Lower leg skin (tissue), 4 donors: ENCODE measurements around the gene KLK13. TPM values are rescaled to one million over a fixed set of nuclear protein-coding genes. Genes with fewer than 3 reads are reported as not detected.
A peak's percentile ranks its signal among the peaks of the same experiment; 100 is the strongest.

Experiments used
- DNase-seq, 2 donors: peaks; one replicate each; pipeline ENCODE4 v3.0.0-alpha.2; 2019; ENCODE audit warnings: low spot score in 2 of 2
- H3K4me3 ChIP-seq: fragments of 200-600 bp; sonication (generic); 2 replicates; pipeline ENCODE4 v1.5.1; 2017; ENCODE audit warnings: mild to moderate bottlenecking, low read depth; ENCODE audit not compliant: poor library complexity, severe bottlenecking
- POLR2A ChIP-seq, 2 donors: fragments of 450-650 bp; IDR thresholded peaks; one replicate each; pipeline ENCODE4 v1.6.1; 2016 to 2017; ENCODE audit warnings: antibody characterized with exemption in 2 of 2, mild to moderate bottlenecking in 1 of 2, moderate library complexity in 1 of 2
- WGBS, 2 donors: methylation state at CpG; one replicate each; pipeline ENCODE4 v1.1.5; 2018; 5-methylcytosine and 5-hydroxymethylcytosine counted together
- intact Hi-C: fragments of 100-400 bp; cut with DNase I; formaldehyde crosslinking; loops from one replicate; pipeline ENCODE4 v1.15.0; 2023; ENCODE audit warnings: low total_unique reads
- total RNA-seq, 4 donors: library from RNA; depleted of rRNA; stranded (reverse); fragments of >200 nt; gene quantifications; one replicate each; pipeline ENCODE4 v1.1.0, GENCODE V29; 2016
- TF ChIP-seq, protein P1 (sequence below), 3 donors: fragments of 450-650 bp; IDR thresholded peaks; one replicate each; pipeline ENCODE4 v1.5.1; 2016; ENCODE audit warnings: antibody characterized with exemption in 3 of 3, mild to moderate bottlenecking in 3 of 3, moderate library complexity in 2 of 3

Gene KLK13
- total RNA-seq, 4 donors from 2014 or later: 8.6 to 39.1 (median 9.5) TPM

DNA sequence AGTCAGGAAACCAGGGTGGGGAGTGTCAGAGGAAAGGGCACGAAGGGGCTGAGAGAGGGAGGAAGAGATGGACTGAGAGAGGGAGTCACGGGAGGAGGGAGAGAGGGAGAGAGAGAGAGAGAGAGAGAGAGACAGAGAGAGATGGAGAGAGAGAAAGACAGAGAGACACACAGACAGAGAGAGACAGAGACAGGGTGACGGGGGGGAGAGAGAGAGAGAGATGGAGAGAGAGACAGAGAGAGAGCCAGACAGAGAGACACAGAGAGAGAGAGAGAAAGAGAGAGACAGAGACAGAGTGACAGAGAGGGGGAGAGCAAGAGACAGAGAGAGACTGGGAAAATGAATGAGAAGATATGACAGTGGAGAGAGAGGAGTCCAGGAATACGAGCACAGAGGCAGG lies 18.3 kb upstream of the KLK13 start:
- no peak for TF ChIP-seq POLR2A (IDR thresholded peaks at IDR 0.05)
- TF ChIP-seq, protein P1, sequence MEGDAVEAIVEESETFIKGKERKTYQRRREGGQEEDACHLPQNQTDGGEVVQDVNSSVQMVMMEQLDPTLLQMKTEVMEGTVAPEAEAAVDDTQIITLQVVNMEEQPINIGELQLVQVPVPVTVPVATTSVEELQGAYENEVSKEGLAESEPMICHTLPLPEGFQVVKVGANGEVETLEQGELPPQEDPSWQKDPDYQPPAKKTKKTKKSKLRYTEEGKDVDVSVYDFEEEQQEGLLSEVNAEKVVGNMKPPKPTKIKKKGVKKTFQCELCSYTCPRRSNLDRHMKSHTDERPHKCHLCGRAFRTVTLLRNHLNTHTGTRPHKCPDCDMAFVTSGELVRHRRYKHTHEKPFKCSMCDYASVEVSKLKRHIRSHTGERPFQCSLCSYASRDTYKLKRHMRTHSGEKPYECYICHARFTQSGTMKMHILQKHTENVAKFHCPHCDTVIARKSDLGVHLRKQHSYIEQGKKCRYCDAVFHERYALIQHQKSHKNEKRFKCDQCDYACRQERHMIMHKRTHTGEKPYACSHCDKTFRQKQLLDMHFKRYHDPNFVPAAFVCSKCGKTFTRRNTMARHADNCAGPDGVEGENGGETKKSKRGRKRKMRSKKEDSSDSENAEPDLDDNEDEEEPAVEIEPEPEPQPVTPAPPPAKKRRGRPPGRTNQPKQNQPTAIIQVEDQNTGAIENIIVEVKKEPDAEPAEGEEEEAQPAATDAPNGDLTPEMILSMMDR (IDR thresholded peaks at IDR 0.05): no peak
- DNase-seq: no peak
- no peak overlapping the region for H3K4me3 ChIP-seq
- 47 to 51% methylated on average over 4 of the region's 4 CpGs for WGBS, 2 donors
- intact Hi-C loops: no loop called here

DNA sequence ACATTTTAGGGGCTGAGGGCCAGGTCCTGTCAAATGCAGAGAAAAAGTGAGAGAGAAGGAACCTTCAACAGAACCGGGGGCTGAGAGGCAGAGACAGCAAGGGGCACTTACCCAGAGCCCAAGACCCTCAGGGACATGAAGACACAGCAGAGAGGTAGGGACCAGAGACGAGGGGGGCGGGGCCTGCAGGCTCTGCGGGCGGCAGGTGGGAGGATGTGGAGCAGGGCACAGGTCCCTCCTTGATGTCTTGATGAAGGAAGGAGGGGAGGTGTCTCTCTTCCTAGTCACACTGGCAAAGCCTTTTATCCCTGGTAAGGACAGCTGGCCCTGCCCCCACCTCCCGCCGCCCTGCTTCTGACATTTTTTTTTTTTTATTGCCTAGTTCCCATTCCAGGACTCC lies 17.7 kb upstream of the KLK13 start, which contains the start of gene KLK14:
KLK14 (minus strand) TSS at position 277 of the 400 bp plus-strand sequence; CDS start at position 4, 273 bp downstream.
- TF ChIP-seq POLR2A (IDR thresholded peaks at IDR 0.05): no peak
- TF ChIP-seq, protein P1 (IDR thresholded peaks at IDR 0.05): no peak
- DNase-seq: no peak
- intact Hi-C loops: no loop called here
- 29 to 36% methylated on average over 7 of the region's 7 CpGs for WGBS, 2 donors
- no peak within 1 kb of the TSS for H3K4me3 ChIP-seq

DNA sequence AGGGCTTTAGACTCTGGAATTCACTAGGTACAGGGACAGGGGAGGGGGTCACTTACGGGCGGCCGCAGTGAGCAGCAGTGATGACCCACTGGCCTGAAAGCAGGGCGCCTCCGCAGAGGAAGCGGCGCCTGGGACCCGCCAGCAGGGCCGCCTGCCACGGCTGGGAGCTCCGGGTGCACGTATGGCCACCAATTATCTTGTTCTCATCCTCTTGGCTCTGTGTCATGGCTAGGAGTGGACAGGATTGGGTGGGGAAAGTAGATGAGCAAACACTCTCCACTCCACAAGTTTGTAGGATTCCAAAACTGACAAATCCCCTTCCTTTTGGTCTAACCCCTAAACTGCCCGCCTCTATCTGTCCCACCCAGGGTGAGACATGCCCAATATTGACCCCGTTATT lies 16.6 kb upstream of the KLK13 start:
- intact Hi-C loops: no loop called here
- DNase-seq: no peak
- WGBS, 2 donors: 84 to 86% methylated on average over 14 of the region's 14 CpGs
- H3K4me3 ChIP-seq: no peak overlapping the region
- TF ChIP-seq, protein P1 (IDR thresholded peaks at IDR 0.05): no peak
- no peak for TF ChIP-seq POLR2A (IDR thresholded peaks at IDR 0.05)

DNA sequence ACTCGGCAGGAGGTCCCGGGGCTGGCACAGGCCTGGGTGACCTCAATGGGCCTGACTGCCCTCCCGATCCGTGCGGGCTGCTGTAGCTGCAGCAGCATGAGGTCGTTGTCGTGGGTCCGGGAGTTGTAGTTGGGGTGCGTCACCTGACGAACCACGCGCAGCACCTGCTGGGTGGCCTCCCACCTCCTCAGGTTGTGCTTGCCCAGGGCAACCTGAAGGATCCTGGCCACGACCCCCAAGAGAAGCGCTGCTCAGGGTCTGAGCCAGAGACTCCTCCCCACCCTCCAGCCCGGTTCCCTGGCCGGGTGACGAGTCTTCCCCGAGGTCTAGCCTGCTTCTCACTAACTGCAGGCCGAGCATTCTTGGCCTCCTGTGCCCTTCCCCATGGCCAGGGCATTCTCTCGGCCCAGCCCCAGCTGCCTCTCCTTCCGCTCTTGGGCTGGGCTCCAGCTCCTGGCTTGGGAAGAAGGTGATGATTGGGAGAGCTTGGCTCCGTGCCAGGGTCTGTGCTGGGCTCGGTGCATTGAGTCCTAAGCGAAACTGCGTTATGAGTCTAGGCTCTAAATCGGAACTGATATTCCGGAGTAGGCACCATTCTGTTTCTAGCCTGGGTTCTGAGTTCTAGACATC lies 14.7 kb upstream of the KLK13 start:
- 47 to 67% methylated on average over 19 to 26 of the region's 27 CpGs for WGBS, 2 donors
- TF ChIP-seq, protein P1 (IDR thresholded peaks at IDR 0.05): no peak
- TF ChIP-seq POLR2A (IDR thresholded peaks at IDR 0.05): no peak
- peak in 1 of 2 donors; percentile 87 for DNase-seq
- intact Hi-C loops: no loop called here
- no peak overlapping the region for H3K4me3 ChIP-seq

DNA sequence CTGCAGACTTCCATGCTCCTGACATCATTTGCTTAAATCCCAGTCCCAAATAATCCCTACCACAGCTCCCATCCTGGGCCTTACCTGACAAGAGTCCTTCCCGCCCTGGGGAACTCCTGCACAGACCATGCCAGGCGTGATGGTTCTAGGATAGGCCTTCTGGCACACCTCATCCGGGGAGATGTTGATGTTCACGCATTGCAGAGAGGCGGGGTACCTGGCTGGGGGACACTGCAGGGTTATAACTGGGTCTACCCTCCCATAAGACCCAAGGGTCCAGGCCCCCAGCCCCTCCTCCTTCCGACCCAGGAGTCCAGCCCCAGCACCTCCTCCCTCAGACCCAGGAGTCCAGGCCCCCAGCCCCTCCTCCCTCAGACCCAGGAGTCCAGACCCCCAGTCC lies 13.8 kb upstream of the KLK13 start:
- intact Hi-C loops: no loop called here
- WGBS, 2 donors: 67 to 73% methylated on average over 3 to 5 of the region's 6 CpGs
- no peak for TF ChIP-seq POLR2A (IDR thresholded peaks at IDR 0.05)
- TF ChIP-seq, protein P1 (IDR thresholded peaks at IDR 0.05): no peak
- H3K4me3 ChIP-seq: no peak overlapping the region
- peak in 1 of 2 donors; percentile 78 for DNase-seq

DNA sequence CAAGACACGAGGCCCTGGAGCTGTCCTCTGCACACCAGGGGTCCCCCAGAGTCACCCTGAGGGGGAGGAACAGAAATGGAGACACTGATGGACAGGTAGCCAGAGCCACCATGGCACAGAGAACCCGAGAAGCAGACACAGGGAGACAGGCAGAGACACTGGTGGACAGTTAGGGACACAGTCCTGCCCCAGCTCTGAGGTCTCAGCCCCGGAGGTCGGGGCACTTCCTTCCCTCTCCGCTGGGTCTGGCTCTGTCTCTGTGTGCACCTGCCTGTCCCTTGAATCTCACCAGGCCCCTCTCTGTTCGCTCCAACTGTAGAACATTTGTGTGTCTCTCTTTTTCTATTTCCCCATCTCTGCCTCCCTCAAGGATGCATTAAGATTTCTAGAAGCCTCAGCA lies 13.2 kb upstream of the KLK13 start:
- H3K4me3 ChIP-seq: no peak overlapping the region
- intact Hi-C loops: no loop called here
- WGBS, 2 donors: 78 to 84% methylated on average over 6 of the region's 6 CpGs
- TF ChIP-seq, protein P1 (IDR thresholded peaks at IDR 0.05): no peak
- no peak for TF ChIP-seq POLR2A (IDR thresholded peaks at IDR 0.05)
- peak in 1 of 2 donors; percentile 83 for DNase-seq
